OCI-LY1 (cell line): Measurements from ENCODE around the gene TCERG1.

Experiments used
- H2AFZ ChIP-seq: fragments of 200-600 bp; sonication (generic), shearing (Covaris generic); 2 replicates; pipeline ENCODE4 v1.6.0; 2014; ENCODE audit warnings: antibody characterized with exemption, mild to moderate bottlenecking, low read length
- H3F3A ChIP-seq: fragments of 200-600 bp; sonication (generic), shearing (Covaris generic); 2 replicates; pipeline ENCODE4 v1.6.0; 2014; ENCODE audit warnings: mild to moderate bottlenecking, antibody characterized with exemption, low read length, moderate library complexity; ENCODE audit not compliant: insufficient read depth
- H3K27ac ChIP-seq: fragments of 200-600 bp; sonication (generic); 2 replicates; pipeline ENCODE4 v1.5.1; 2014; ENCODE audit warnings: low read length, mixed run types, mild to moderate bottlenecking, low read depth; ENCODE audit not compliant: poor library complexity, severe bottlenecking
- H3K27me3 ChIP-seq: fragments of 200-600 bp; sonication (generic); 2 replicates; pipeline ENCODE4 v1.6.0; 2014; ENCODE audit warnings: antibody characterized with exemption, mild to moderate bottlenecking, low read length, moderate library complexity; ENCODE audit not compliant: insufficient read depth
- H3K36me3 ChIP-seq: fragments of 200-600 bp; sonication (generic); 2 replicates; pipeline ENCODE4 v1.6.1; 2014; ENCODE audit warnings: mild to moderate bottlenecking, antibody characterized with exemption, low read length, moderate library complexity, mixed read lengths; ENCODE audit not compliant: insufficient read depth
- H3K4me1 ChIP-seq: fragments of 200-600 bp; sonication (generic); 2 replicates; pipeline ENCODE4 v1.5.1; 2014; ENCODE audit warnings: mild to moderate bottlenecking, low read length, moderate library complexity; ENCODE audit not compliant: insufficient read depth, severe bottlenecking
- H3K4me2 ChIP-seq: fragments of 200-600 bp; sonication (generic), shearing (Covaris generic); 2 replicates; pipeline ENCODE4 v1.6.1; 2014; ENCODE audit warnings: low read length
- H3K4me3 ChIP-seq: fragments of 200-600 bp; sonication (generic); 2 replicates; pipeline ENCODE4 v1.5.1; 2014; ENCODE audit warnings: low read length, low read depth, mild to moderate bottlenecking, mixed read lengths; ENCODE audit not compliant: poor library complexity, severe bottlenecking
- H3K79me2 ChIP-seq: fragments of 200-600 bp; shearing (Covaris generic); 2 replicates; pipeline ENCODE4 v1.6.1; 2016; ENCODE audit warnings: mixed run types, low read length, mixed read lengths; ENCODE audit not compliant: insufficient read depth
- H3K9ac ChIP-seq: fragments of 200-600 bp; sonication (generic), shearing (Covaris generic); 2 replicates; pipeline ENCODE4 v1.6.1; 2014; ENCODE audit warnings: mild to moderate bottlenecking, low read length, mixed read lengths
- H3K9me2 ChIP-seq: fragments of 200-600 bp; sonication (generic), shearing (Covaris generic); 2 replicates; pipeline ENCODE4 v1.6.1; 2014; ENCODE audit warnings: low read depth, mild to moderate bottlenecking, low read length, mixed read lengths
- H3K9me3 ChIP-seq: fragments of 200-600 bp; shearing (Covaris generic); 2 replicates; pipeline ENCODE4 v1.6.1; 2014; ENCODE audit warnings: low read length, mixed read lengths
- H4K20me1 ChIP-seq: fragments of 200-600 bp; sonication (generic), shearing (Covaris generic); 2 replicates; pipeline ENCODE4 v1.6.0; 2016; ENCODE audit warnings: mild to moderate bottlenecking, low read length; ENCODE audit not compliant: insufficient read depth
- EZH2 ChIP-seq: fragments of 200-600 bp; sonication (generic), shearing (Covaris generic); IDR thresholded peaks from 2 replicates; pipeline ENCODE4 v1.8.0; 2017; ENCODE audit warnings: borderline replicate concordance, mixed run types, mild to moderate bottlenecking, antibody characterized with exemption, low read length, moderate library complexity, mixed read lengths
- TF ChIP-seq, protein P1 (sequence below): fragments of 200-600 bp; sonication (generic), shearing (Covaris generic); IDR thresholded peaks from 2 replicates; pipeline ENCODE4 v1.5.1; 2017; ENCODE audit warnings: mild to moderate bottlenecking, antibody characterized with exemption, low read length, moderate library complexity, mixed read lengths

Gene TCERG1

DNA sequence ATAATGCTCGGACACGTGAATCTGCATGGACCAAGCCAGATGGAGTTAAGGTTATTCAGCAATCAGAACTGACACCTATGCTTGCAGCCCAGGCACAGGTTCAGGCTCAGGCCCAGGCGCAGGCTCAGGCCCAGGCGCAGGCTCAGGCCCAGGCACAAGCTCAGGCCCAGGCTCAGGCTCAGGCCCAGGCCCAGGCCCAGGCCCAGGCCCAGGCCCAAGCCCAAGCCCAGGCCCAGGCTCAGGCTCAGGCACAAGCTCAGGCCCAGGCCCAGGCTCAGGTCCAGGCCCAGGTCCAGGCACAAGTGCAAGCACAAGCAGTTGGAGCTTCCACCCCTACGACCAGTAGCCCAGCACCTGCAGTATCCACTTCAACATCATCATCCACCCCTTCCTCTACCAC is 11.8 kb downstream of the TCERG1 start:
- H3K4me3 ChIP-seq: no peak overlapping the region
- no peaks in the 10 kb centered on the region for H3K9me2 ChIP-seq
- H3K9me3 ChIP-seq: no peaks in the 10 kb centered on the region
- H3K4me2 ChIP-seq: no peak overlapping the region
- no peaks in the 10 kb centered on the region for H3K4me1 ChIP-seq
- H3K27ac ChIP-seq: no peak overlapping the region
- no peaks in the 10 kb centered on the region for H4K20me1 ChIP-seq
- peaks cover 94% of the 10 kb centered on the region for H3K36me3 ChIP-seq
- H2AFZ ChIP-seq: no peak overlapping the region
- no peak for TF ChIP-seq EZH2
- TF ChIP-seq, protein P1, sequence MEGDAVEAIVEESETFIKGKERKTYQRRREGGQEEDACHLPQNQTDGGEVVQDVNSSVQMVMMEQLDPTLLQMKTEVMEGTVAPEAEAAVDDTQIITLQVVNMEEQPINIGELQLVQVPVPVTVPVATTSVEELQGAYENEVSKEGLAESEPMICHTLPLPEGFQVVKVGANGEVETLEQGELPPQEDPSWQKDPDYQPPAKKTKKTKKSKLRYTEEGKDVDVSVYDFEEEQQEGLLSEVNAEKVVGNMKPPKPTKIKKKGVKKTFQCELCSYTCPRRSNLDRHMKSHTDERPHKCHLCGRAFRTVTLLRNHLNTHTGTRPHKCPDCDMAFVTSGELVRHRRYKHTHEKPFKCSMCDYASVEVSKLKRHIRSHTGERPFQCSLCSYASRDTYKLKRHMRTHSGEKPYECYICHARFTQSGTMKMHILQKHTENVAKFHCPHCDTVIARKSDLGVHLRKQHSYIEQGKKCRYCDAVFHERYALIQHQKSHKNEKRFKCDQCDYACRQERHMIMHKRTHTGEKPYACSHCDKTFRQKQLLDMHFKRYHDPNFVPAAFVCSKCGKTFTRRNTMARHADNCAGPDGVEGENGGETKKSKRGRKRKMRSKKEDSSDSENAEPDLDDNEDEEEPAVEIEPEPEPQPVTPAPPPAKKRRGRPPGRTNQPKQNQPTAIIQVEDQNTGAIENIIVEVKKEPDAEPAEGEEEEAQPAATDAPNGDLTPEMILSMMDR: no peak
- no peak overlapping the region for H3K9ac ChIP-seq
- H3F3A ChIP-seq: no peaks in the 10 kb centered on the region
- H3K79me2 ChIP-seq: peaks cover 60% of the 10 kb centered on the region
- H3K27me3 ChIP-seq: no peaks in the 10 kb centered on the region

DNA sequence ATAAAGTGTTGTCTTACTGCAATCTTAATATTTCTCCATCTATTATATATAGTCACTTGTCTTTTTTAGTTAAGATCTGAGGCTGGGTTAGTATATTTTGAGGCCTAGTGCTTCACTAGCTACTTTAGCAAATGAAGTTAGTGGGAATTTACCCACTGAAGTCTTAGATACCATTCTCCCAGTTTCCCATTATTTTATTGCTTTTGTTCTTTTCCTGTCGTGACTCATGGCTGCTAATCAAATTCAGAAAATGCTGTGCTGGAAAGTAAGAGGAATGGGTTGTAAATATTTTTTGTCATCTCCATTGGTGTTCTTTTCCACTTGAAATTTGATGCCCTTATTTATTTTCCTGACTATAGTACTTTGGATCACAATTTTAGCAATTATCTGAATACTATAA is 14.2 kb downstream of the TCERG1 start:
- no peaks in the 10 kb centered on the region for H3K27me3 ChIP-seq
- no peak overlapping the region for H2AFZ ChIP-seq
- no peak overlapping the region for H3K4me3 ChIP-seq
- H4K20me1 ChIP-seq: no peaks in the 10 kb centered on the region
- H3K36me3 ChIP-seq: peaks cover 92% of the 10 kb centered on the region
- no peak overlapping the region for H3K4me2 ChIP-seq
- no peaks in the 10 kb centered on the region for H3K9me3 ChIP-seq
- H3K27ac ChIP-seq: no peak overlapping the region
- no peaks in the 10 kb centered on the region for H3K4me1 ChIP-seq
- H3F3A ChIP-seq: peaks cover 3% of the 10 kb centered on the region; the same call in 1 of the 2 replicates
- H3K9ac ChIP-seq: no peak overlapping the region
- no peaks in the 10 kb centered on the region for H3K9me2 ChIP-seq
- H3K79me2 ChIP-seq: peaks cover 56% of the 10 kb centered on the region
- TF ChIP-seq, protein P1: no peak
- TF ChIP-seq EZH2: no peak

DNA sequence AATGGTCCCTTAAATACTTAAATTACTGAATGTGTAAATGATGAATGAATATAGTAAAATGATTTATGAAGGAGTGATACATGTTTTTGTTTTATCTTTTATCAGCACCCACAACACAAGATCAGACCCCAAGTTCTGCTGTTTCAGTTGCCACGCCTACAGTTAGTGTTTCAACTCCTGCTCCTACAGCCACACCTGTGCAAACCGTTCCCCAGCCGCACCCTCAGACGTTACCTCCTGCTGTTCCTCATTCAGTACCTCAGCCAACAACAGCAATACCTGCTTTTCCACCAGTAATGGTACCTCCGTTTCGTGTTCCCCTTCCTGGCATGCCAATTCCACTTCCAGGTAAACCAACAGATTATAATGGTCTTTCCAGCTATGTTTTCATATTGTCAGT is 16.3 kb downstream of the TCERG1 start:
- no peak overlapping the region for H3K4me2 ChIP-seq
- H3K9me3 ChIP-seq: no peaks in the 10 kb centered on the region
- H3K4me3 ChIP-seq: no peak overlapping the region
- no peak for TF ChIP-seq EZH2
- TF ChIP-seq, protein P1: no peak
- no peak overlapping the region for H2AFZ ChIP-seq
- no peak overlapping the region for H3K9ac ChIP-seq
- no peaks in the 10 kb centered on the region for H3K27me3 ChIP-seq
- peaks cover 6% of the 10 kb centered on the region; the same call in 1 of the 2 replicates for H3F3A ChIP-seq
- 0 out of 2 replicates have a peak, but pooled peaks cover 4% of the 10 kb centered on the region for H4K20me1 ChIP-seq
- H3K4me1 ChIP-seq: no peaks in the 10 kb centered on the region
- peaks cover 91% of the 10 kb centered on the region for H3K36me3 ChIP-seq
- no peak overlapping the region for H3K27ac ChIP-seq
- no peaks in the 10 kb centered on the region for H3K9me2 ChIP-seq
- peaks cover 68% of the 10 kb centered on the region for H3K79me2 ChIP-seq
